PFSK-1 (cell line): ENCODE results near the gene PFKP. TPM values are rescaled to one million over a fixed set of nuclear protein-coding genes. Genes with fewer than 3 reads are reported as not detected.
A peak's percentile ranks its signal among the peaks of the same experiment; 100 is the strongest.

ENCODE experiments used
- FOXP2 ChIP-seq: optimal IDR thresholded peaks from 2 replicates; pipeline ENCODE3; 2011; ENCODE audit warnings: borderline replicate concordance, control low read depth, inconsistent platforms; ENCODE audit not compliant: insufficient read depth; ENCODE audit errors: extremely low read length, extremely low read depth
- POLR2AphosphoS5 ChIP-seq: IDR thresholded peaks from 2 replicates; pipeline ENCODE4 v1.6.1; 2012; ENCODE audit warnings: low read depth, mild to moderate bottlenecking, control low read depth, low read length, moderate library complexity
- SIN3A ChIP-seq: IDR thresholded peaks from 2 replicates; pipeline ENCODE4 v1.6.1; 2012; ENCODE audit warnings: mild to moderate bottlenecking, low read length, moderate library complexity, borderline replicate concordance; ENCODE audit not compliant: insufficient read depth
- TAF1 ChIP-seq: IDR thresholded peaks from 2 replicates; pipeline ENCODE4 v1.6.1; 2012; ENCODE audit warnings: low read length, control low read depth, borderline replicate concordance; ENCODE audit not compliant: insufficient read depth
- polyA plus RNA-seq: library from polyadenylated mRNA; unstranded; fragments of >200 nt; gene quantifications from one replicate; pipeline ENCODE4 v1.2.1, GENCODE V29; 2012; ENCODE audit warnings: low read depth, missing spikeins; ENCODE audit not compliant: insufficient read length
- TF ChIP-seq, protein P1 (sequence below), 2 experiments: IDR thresholded peaks; 2 replicates each; pipeline versions ENCODE4 v1.6.1 to v1.8.0; 2011 to 2012; ENCODE audit warnings: low read depth in 2 of 2, low read length in 2 of 2, control low read depth in 1 of 2, inconsistent platforms in 1 of 2, mild to moderate bottlenecking in 1 of 2, moderate library complexity in 1 of 2; ENCODE audit not compliant: insufficient read depth in 1 of 2

The PFKP gene
- 430 TPM for polyA plus RNA-seq

DNA sequence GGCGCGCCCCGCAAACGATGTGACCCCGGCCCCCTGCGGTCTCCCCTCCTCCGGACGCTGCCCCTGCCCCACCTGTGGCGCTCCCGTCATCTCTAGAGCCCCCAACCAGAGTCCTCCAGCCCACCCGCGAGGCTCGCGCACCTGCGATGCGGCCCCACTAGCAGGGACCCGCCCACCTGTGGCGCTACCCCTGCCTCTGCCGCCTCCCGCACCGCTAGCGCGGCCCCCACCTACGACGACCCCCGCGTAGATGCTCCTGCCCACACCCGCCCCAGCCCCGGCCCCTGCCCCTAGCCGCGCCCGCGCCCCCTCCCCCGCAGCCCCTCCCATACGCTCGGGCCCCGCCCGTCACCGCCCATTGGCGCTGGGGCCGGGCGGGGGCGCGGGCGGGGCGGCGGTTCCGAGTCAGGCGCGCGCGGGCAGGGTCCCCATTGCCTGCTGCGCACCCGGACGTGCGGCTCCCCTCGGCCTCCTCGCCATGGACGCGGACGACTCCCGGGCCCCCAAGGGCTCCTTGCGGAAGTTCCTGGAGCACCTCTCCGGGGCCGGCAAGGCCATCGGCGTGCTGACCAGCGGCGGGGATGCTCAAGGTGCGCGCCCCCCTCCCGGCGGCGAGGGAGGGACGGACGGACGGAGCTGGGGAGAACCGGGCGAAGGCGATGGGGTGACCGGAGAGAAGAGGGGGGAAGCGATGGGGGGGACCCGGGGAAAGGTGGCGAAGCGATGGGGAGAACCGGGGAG lies at the start of gene PFKP:
Gene PFKP, plus strand, starts transcription at position 431 of the 741 bp plus-strand sequence. Its CDS starts 48 bp downstream, at position 479.
- TF ChIP-seq POLR2AphosphoS5 (peak; percentile 56; the same call in 1 of the 2 replicates), SIN3A (no peak)

- TF ChIP-seq, protein P1, sequence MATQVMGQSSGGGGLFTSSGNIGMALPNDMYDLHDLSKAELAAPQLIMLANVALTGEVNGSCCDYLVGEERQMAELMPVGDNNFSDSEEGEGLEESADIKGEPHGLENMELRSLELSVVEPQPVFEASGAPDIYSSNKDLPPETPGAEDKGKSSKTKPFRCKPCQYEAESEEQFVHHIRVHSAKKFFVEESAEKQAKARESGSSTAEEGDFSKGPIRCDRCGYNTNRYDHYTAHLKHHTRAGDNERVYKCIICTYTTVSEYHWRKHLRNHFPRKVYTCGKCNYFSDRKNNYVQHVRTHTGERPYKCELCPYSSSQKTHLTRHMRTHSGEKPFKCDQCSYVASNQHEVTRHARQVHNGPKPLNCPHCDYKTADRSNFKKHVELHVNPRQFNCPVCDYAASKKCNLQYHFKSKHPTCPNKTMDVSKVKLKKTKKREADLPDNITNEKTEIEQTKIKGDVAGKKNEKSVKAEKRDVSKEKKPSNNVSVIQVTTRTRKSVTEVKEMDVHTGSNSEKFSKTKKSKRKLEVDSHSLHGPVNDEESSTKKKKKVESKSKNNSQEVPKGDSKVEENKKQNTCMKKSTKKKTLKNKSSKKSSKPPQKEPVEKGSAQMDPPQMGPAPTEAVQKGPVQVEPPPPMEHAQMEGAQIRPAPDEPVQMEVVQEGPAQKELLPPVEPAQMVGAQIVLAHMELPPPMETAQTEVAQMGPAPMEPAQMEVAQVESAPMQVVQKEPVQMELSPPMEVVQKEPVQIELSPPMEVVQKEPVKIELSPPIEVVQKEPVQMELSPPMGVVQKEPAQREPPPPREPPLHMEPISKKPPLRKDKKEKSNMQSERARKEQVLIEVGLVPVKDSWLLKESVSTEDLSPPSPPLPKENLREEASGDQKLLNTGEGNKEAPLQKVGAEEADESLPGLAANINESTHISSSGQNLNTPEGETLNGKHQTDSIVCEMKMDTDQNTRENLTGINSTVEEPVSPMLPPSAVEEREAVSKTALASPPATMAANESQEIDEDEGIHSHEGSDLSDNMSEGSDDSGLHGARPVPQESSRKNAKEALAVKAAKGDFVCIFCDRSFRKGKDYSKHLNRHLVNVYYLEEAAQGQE (IDR thresholded peaks at IDR 0.05; ENCODE audit: insufficient read depth in 1 of 2, low read depth in 2 of 2, low read length in 2 of 2) = no peak
- TF ChIP-seq FOXP2 (no peak), POLR2AphosphoS5 (no peak), SIN3A (no peak), TAF1 (no peak)
Observed at GRCh38 chr10:3018247-3018646, 49.1 kb upstream of the PFKP start.

GRCh38 chr10:3020311-3020710 lies 47.0 kb upstream of the PFKP start:
- TF ChIP-seq SIN3A = no peak
- TF ChIP-seq TAF1 = no peak
- TF ChIP-seq POLR2AphosphoS5 = no peak
- no peak for TF ChIP-seq FOXP2
- TF ChIP-seq, protein P1 (IDR thresholded peaks at IDR 0.05; ENCODE audit: insufficient read depth in 1 of 2, low read depth in 2 of 2, low read length in 2 of 2) = no peak

DNA sequence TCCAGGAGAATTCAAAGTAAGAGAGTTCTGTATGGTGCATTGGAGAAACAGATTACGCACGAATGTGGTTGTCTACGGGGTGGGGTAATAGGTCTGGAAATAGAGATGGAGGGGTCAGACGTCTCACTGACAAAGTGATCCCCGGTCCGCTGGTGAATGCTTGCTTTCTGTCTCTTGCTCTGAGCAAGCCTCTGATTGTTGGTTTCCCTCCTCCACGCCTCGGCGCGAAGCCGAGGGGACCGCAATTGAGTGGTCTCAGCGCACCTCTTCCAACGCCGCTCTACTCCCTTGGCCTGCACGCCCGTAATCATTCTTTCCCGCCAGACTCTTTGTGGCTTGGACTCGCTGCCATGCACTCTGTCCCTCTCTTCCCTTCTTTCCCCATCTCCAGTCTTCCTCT lies 46.5 kb upstream of the PFKP start:
- TF ChIP-seq SIN3A (no peak), FOXP2 (no peak), POLR2AphosphoS5 (no peak), TAF1 (no peak)
- TF ChIP-seq, protein P1 (IDR thresholded peaks at IDR 0.05; ENCODE audit: insufficient read depth in 1 of 2, low read depth in 2 of 2, low read length in 2 of 2) = no peak

- TF ChIP-seq POLR2AphosphoS5 = no peak
- no peak for TF ChIP-seq TAF1
- TF ChIP-seq, protein P1 (IDR thresholded peaks at IDR 0.05; ENCODE audit: insufficient read depth in 1 of 2, low read depth in 2 of 2, low read length in 2 of 2) = no peak
- no peak for TF ChIP-seq SIN3A
- TF ChIP-seq FOXP2 = no peak
Observed at GRCh38 chr10:3022027-3022426, 45.3 kb upstream of the PFKP start.
